Hypothalamus (tissue), 51 donors: ENCODE data around the gene GFAP.
A peak's percentile ranks its signal among the peaks of the same experiment; 100 is the strongest.

Source experiments
- DNase-seq, 51 donors: peaks; one replicate each; lab custom pipeline; 2025; lab: John Stamatoyannopoulos, UW

GFAP gene

GRCh38 chr17:44903012-44903685 lies 12.2 kb downstream of the GFAP start:
- DNase-seq = no peak

GRCh38 chr17:44902135-44902760 lies 13.1 kb downstream of the GFAP start:
- peak in 1 of 51 donors; percentile 31 for DNase-seq

GRCh38 chr17:44901411-44901921 lies 13.8 kb downstream of the GFAP start:
- DNase-seq = no peak

GRCh38 chr17:44900894-44901293 lies 14.4 kb downstream of the GFAP start:
- peak in 5 of 51 donors; percentile 21 to 53 (median 48) for DNase-seq

GRCh38 chr17:44899074-44899782 lies 16.1 kb downstream of the GFAP start, which contains the start of gene EFTUD2:
Gene EFTUD2 (minus strand): TSS chr17:44899445. CDS start chr17:44894521, 4,924 bp downstream.
- DNase-seq = peak; percentile 68 to 99 (median 93)

GRCh38 chr17:44898768-44899073 lies 16.6 kb downstream of the GFAP start:
- no peak for DNase-seq

- DNase-seq = no peak
Measured at GRCh38 chr17:44894642-44895041, 20.7 kb downstream of the GFAP start.

- no peak for DNase-seq
Measured at GRCh38 chr17:44892250-44892649, 23.1 kb downstream of the GFAP start.

- DNase-seq = no peak
Measured at GRCh38 chr17:44889003-44889402, 26.3 kb downstream of the GFAP start.

- DNase-seq = no peak
Measured at GRCh38 chr17:44887971-44888954, 27.0 kb downstream of the GFAP start.

- no peak for DNase-seq
Measured at GRCh38 chr17:44887016-44887415, 28.3 kb downstream of the GFAP start.

- no peak for DNase-seq
Measured at GRCh38 chr17:44884941-44885340, 30.4 kb downstream of the GFAP start.

- no peak for DNase-seq
Measured at GRCh38 chr17:44881145-44881544, 34.2 kb downstream of the GFAP start.

GRCh38 chr17:44880062-44880461 lies 35.2 kb downstream of the GFAP start:
- DNase-seq = no peak

- no peak for DNase-seq
Measured at GRCh38 chr17:44879376-44879775, 35.9 kb downstream of the GFAP start.

GRCh38 chr17:44878627-44879221 lies 36.6 kb downstream of the GFAP start:
- peak in 1 of 51 donors; percentile 12 for DNase-seq

GRCh38 chr17:44877121-44877520 lies 38.2 kb downstream of the GFAP start:
- DNase-seq = no peak

GRCh38 chr17:44875761-44876160 lies 39.5 kb downstream of the GFAP start:
- no peak for DNase-seq

- peak in 4 of 51 donors; percentile 1 to 55 (median 4) for DNase-seq
Measured at GRCh38 chr17:44872131-44872768, 43.0 kb downstream of the GFAP start.
